Epithelial cell of proximal tubule (primary cell): Measurements from ENCODE around the gene NFE2. TPM values are rescaled to one million over a fixed set of nuclear protein-coding genes. Genes with fewer than 3 reads are reported as not detected.
A peak's percentile ranks its signal among the peaks of the same experiment; 100 is the strongest.

ENCODE experiments used
- DNase-seq: peaks from one replicate; pipeline ENCODE4 v3.0.0-alpha.2; 2011; ENCODE audit warnings: low read depth
- H3K4me3 ChIP-seq: 2 replicates; pipeline ENCODE4 v1.5.1; 2011; ENCODE audit warnings: low read depth, mild to moderate bottlenecking, low read length
- total RNA-seq: library from RNA; depleted of rRNA; stranded (reverse); fragments of >200 nt; gene quantifications from 2 replicates; pipeline ENCODE4 v1.2.3, GENCODE V29; 2015
- TF ChIP-seq, protein P1 (sequence below): conservative IDR thresholded peaks from 2 replicates; pipeline ENCODE4 v1.5.1; 2012; ENCODE audit warnings: low read depth, mild to moderate bottlenecking, low read length

NFE2 gene
- total RNA-seq, 1 donor from 2014 or later, result not detected

DNA sequence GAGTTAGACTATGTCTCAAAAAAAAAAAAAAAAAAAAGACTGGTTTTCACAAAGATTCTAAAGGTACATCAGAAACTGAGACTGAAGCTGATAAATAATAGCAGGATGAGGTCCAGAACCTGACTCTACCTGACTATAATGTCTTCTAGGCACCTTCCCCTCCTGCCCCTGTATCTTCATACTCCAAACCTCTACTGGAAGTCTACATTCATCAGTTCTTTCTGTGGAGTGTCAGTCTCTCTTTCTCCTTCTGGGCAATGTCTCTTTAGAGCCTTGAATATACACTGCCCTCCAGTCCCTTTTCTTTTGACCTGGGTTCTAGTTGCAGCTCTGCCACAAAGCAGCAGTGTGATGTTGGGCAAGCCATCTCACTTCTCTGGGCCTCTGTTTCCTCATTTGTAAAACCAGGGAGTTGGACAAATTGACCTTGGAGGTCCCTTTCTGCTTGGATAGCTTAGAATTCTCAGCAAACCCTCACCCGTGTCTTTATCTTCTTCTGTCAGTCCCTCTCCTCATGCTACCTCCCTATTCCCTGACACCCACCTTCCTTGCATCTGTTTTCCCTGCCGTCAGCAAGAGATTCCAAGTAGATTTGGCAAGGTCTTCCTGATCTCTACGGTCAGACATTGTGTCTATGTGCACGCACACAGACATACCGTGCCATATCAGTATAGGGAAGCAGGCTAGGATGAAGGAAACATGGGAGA lies 4.3 kb downstream of the NFE2 start:
- no peak for DNase-seq
- H3K4me3 ChIP-seq, result no peak overlapping the region
- TF ChIP-seq, protein P1, sequence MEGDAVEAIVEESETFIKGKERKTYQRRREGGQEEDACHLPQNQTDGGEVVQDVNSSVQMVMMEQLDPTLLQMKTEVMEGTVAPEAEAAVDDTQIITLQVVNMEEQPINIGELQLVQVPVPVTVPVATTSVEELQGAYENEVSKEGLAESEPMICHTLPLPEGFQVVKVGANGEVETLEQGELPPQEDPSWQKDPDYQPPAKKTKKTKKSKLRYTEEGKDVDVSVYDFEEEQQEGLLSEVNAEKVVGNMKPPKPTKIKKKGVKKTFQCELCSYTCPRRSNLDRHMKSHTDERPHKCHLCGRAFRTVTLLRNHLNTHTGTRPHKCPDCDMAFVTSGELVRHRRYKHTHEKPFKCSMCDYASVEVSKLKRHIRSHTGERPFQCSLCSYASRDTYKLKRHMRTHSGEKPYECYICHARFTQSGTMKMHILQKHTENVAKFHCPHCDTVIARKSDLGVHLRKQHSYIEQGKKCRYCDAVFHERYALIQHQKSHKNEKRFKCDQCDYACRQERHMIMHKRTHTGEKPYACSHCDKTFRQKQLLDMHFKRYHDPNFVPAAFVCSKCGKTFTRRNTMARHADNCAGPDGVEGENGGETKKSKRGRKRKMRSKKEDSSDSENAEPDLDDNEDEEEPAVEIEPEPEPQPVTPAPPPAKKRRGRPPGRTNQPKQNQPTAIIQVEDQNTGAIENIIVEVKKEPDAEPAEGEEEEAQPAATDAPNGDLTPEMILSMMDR, result no peak

DNA sequence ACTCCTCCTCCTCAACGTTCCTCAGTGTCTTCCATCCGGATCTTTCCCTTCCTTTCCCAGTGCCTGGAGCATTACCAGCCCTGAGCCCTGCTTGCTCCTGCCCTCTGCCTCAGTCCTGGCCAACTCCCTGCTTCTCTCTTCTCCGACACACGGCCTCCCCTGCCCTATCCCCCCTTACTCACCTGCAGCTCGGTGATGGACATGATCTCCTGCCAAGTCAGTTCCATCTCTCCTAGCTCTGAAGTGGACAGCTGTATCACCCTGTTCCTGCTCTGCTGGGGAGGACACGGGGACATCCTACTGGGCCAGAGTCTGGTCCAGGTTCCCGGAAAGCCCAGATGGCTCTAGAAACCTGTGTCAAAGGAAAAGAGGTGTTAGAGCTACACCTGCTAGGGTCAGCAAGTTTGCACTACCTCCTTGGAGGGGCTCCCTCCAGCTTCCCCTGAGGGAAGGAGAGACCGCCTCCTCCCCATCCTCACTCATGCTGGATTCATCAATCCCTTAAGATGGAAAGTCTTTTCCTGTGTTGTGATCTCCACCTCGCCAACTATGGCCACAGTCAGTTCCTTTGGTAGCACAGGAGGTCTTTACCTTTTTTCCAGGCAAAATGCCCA lies 5.8 kb downstream of the NFE2 start:
- TF ChIP-seq, protein P1, result no peak

DNA sequence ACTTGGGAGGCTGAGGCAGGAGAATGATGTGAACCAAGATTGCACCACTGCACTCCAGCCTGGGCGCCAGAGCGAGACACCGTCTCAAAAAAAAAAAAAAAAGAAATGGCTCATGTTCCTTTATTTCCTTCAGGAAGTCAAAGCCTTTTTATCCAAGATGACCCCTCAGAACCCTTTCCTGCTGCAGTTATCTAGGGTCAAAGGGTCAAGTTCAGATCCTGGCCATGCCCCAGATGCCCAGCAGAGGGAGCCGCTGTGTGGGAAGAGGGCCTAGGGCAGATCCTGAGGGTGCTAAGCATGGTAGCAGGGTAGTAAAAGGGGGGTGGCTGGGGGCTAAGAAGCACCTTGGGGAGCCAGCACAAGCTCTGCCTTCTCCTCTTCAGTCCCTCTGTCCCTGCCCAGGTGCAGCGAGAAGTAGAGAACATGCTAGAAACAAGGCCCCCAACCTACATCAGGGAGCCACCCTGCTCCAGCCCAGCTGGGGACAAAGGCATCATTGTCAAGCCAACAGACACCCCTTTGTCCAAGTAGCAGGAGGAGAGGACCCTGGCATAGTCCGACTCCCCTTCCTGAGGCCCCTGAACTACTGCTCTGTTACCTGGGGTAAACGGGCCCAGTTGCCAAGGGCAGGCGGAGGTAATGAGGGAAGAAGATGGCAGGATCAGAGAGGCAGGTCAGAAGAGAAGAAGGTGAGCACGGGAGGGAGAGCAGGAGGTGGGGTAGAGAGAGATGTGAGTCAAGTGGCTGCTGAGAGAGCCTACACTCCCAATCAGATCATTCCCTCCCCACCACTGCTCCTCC lies 6.5 kb downstream of the NFE2 start:
- TF ChIP-seq, protein P1, result peak; percentile 91
- no peak for DNase-seq
- H3K4me3 ChIP-seq, result no peak overlapping the region

More for the DNA sequence above, 5.8 kb downstream of the NFE2 start:
- DNase-seq, result no peak
- no peak overlapping the region for H3K4me3 ChIP-seq

DNA sequence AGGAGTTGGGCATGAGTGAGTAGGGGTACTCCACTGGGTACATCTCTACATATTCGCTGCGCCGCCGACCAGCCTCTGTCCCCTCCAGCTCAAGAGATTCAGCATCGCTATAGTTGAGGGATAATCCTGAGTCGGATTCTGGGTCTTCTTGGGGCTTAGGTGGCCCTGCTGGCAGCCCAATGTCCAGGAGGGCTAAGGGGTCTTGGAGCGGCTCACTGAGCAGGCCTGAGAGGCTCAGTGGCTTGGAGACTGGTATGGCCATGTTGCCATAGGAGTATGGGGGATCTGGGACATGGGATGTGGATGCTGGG lies 7.9 kb downstream of the NFE2 start:
- no peak overlapping the region for H3K4me3 ChIP-seq
- TF ChIP-seq, protein P1, result no peak
- DNase-seq, result no peak

DNA sequence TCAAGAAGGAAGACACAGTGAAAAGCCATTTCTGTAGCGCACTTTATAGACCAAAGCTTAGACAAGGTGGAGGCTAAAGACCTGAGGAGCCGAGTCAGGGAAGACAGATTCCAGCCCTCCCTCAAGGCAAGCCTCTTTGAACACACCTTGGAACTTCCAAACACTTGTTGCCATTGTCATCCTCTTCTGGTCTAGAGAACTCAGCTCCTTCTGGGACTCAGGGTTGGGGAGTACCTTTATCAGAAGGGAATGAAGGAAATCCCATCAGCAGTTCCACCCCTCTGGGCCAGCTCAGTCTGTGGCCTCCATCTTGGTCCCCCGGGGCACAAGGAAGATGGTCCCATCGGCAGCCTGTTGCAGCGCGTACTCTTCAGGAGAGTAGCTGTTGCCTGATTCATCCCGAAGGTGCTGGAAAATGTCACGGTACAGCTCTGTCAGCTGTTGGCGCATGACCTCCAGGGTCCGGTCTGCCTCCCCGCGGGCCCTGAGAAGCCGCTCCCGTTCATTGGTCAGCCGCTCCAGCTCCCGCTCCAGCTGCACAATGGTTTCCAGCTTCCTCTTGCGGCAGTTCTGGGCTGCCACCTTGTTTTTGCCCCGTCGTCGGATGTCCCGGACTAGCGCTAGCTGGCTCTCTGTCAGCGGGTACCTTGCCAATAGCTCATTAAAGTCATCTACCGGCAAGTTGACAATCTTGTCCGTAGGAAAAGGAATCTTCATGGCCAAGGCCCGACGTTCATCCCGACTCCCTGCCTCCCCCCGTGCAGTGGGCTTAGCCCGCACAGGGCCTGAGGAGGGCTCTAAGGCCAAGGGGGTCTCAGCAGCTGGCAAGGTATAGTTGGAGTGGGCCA lies 8.5 kb downstream of the NFE2 start:
- no peak for DNase-seq
- no peak overlapping the region for H3K4me3 ChIP-seq
- TF ChIP-seq, protein P1, result no peak

DNA sequence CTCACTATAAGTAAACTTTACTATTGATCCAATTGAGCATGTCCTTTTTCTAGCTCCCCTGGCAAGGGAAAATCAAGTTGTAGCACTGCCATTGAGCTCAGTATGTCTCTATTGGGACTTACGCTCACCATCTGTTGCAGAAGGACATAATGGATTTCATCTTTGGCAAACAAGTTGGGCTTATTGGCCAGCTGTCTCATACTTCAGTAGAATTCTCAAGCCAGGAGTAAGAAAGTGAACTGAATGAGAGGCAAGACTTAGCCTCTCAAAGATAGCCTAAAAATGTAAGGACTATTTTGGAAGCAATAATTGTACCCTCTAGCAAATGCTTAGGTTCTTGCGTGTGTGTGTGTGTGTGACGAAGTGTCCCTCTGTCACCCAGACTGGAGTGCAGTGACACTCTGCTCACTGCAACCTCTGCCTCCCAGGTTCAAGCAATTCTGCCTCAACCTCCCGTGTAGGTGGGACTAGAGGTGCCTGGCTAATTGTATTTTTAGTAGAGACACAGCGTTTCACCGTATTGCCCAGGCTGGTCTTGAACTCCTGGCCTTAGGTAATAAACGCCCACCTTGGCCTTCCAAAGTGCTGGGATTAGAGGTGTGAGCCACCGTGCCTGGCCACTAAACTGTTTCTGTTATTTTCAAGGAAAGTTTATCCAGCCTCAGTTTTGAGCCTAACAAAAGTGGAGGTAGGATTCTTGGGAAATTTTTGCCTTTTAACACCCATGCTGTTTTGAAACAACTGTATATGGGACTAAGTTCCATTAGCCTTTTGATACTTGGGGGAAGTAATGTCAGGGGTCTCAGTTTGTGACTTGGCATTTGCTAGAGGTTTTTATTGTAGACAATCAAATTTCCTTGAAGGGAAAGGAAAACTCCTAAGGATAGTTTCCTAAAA lies 13.3 kb downstream of the NFE2 start:
- TF ChIP-seq, protein P1, result no peak
- DNase-seq, result no peak

More for the DNA sequence above, 13.3 kb downstream of the NFE2 start:
- H3K4me3 ChIP-seq, result no peak overlapping the region
